ENCODE measurements around the gene PSMB7. TPM values are rescaled to one million over a fixed set of nuclear protein-coding genes. Genes with fewer than 3 reads are reported as not detected.

Gene PSMB7
- total and polyA plus RNA-seq, 2 of the 8 experiments (the other 6 are each of a cell fraction or from before 2014, with no cell fraction given): 222 to 357 TPM

- no peak overlapping the region for H2BK5ac ChIP-seq (ENCODE audit: low read depth, low read length)
- no peak overlapping the region for H2AK5ac ChIP-seq (ENCODE audit: low read depth, low read length)
- POLR2A ChIA-PET (ENCODE audit: partially characterized antibody): interaction anchor here (1.2 kb wide), 1 partner anchor 12 kb away, joined by 3 read pairs; no protein-coding TSS in a partner anchor
- no peak overlapping the region for H3K4ac ChIP-seq (replicated peaks; ENCODE audit: insufficient read length, low read depth, low read length)
- no peaks in the 10 kb centered on the region for H3K79me2 ChIP-seq (ENCODE audit: control insufficient read depth in 1 of 2, insufficient read depth in 2 of 2, low read length in 2 of 2)
- no peak overlapping the region for H4K91ac ChIP-seq (replicated peaks; ENCODE audit: insufficient read length, low read length)
- H3K79me1 ChIP-seq (ENCODE audit: low read depth, low read length): no peaks in the 10 kb centered on the region
- no peaks in the 10 kb centered on the region for H3K27me3 ChIP-seq (replicated peaks in 1 of 4; ENCODE audit: control insufficient read depth in 3 of 4, extremely low read depth in 1 of 4, insufficient read depth in 3 of 4, low read length in 3 of 4)
- no peak for FAIRE-seq
- no peak overlapping the region for H4K8ac ChIP-seq (ENCODE audit: extremely low read depth, insufficient read depth, low read length)
- no peak overlapping the region for H3K4me3 ChIP-seq (ENCODE audit: extremely low read depth in 1 of 4, insufficient read depth in 2 of 4, low read depth in 3 of 4, low read length in 4 of 4)
- no peaks in the 10 kb centered on the region for H3K36me3 ChIP-seq (ENCODE audit: control insufficient read depth in 2 of 4, insufficient read depth in 4 of 4, low read length in 3 of 4)
- no peak overlapping the region for H3K27ac ChIP-seq (ENCODE audit: low read depth, low read length)
- H4K5ac ChIP-seq (ENCODE audit: insufficient read length, low read depth, low read length): no peak overlapping the region
- H2BK20ac ChIP-seq (ENCODE audit: low read length): no peak overlapping the region
- peaks cover 2 to 4% of the 10 kb centered on the region in 2 experiments for H4K20me1 ChIP-seq (replicated peaks in 1 of 2; ENCODE audit: control insufficient read depth in 1 of 2, insufficient read depth in 2 of 2, low read length in 2 of 2)
- no peak overlapping the region for H2BK15ac ChIP-seq (ENCODE audit: low read length)
- DNase-seq (ENCODE audit: low read depth in 1 of 2, low spot score in 2 of 2): no peak
- H2BK12ac ChIP-seq (ENCODE audit: low read depth, low read length): no peak overlapping the region
- no peak overlapping the region for H2AFZ ChIP-seq (ENCODE audit: low read length)
- no peaks in the 10 kb centered on the region; the same call in 1 of the 2 replicates for H3K23me2 ChIP-seq (ENCODE audit: low read depth, low read length)
- H3K9me3 ChIP-seq (ENCODE audit: insufficient read depth in 2 of 2, low read depth in 1 of 2, low read length in 1 of 2): no peaks in the 10 kb centered on the region; a peak in 2 of 4 replicates
- no peak overlapping the region for H3K9ac ChIP-seq (replicated peaks in 1 of 4; ENCODE audit: extremely low read depth in 1 of 4, low read depth in 3 of 4, low read length in 3 of 4)
- 86% methylated on average over 14 of the region's 14 CpGs; no CpG with 5 or more reads in 1 of the 2 experiments for WGBS, 2 experiments (ENCODE audit: extremely low coverage in 1 of 2, insufficient coverage in 1 of 2, insufficient read length in 1 of 2, insufficient replicate concordance in 2 of 2, low coverage in 1 of 2, low lambda C conversion rate in 2 of 2, missing lambda C conversion rate in 1 of 2)
- no peak overlapping the region for H3K56ac ChIP-seq (replicated peaks; ENCODE audit: insufficient read length, low read depth, low read length)
- H3K4me1 ChIP-seq (replicated peaks in 1 of 4; ENCODE audit: control insufficient read depth in 3 of 4, insufficient read depth in 4 of 4, low read length in 3 of 4): peaks cover 0 to 11% (median 6%) of the 10 kb centered on the region in 4 experiments; a peak in 5 of 7 replicates
- no peak overlapping the region for H3K14ac ChIP-seq (ENCODE audit: insufficient read length)
- no peak overlapping the region for H2BK120ac ChIP-seq (replicated peaks; ENCODE audit: low read depth, low read length)
- H3K23ac ChIP-seq (ENCODE audit: insufficient read length): no peak overlapping the region
- CTCF ChIA-PET (ENCODE audit: partially characterized antibody): interaction anchor here (0.6 to 2.8 kb wide), 4 partner anchors 10 to 27 kb away, joined by 3 to 12 read pairs (median 3); no protein-coding TSS in a partner anchor
- H3K18ac ChIP-seq (ENCODE audit: extremely low read depth, low read length): no peak overlapping the region
- no peak overlapping the region for H3K4me2 ChIP-seq (ENCODE audit: insufficient read depth in 1 of 2, low read depth in 2 of 2, low read length in 2 of 2)
- TF ChIP-seq SP4 (IDR thresholded peaks at IDR 0.05; ENCODE audit: low read length) (no peak), KDM1A (IDR thresholded peaks at IDR 0.05; ENCODE audit: borderline replicate concordance, low read length) (no peak), TEAD4 (IDR thresholded peaks at IDR 0.05; ENCODE audit: low read depth, low read length) (no peak), TAF1 (IDR thresholded peaks at IDR 0.05; ENCODE audit: low read depth, low read length) (no peak), CBX8 (IDR thresholded peaks at IDR 0.05; ENCODE audit: borderline replicate concordance, low read depth, low read length) (no peak), GABPA (IDR thresholded peaks at IDR 0.05; ENCODE audit: borderline replicate concordance, insufficient read depth, low read length) (no peak), JUND (IDR thresholded peaks at IDR 0.05; ENCODE audit: low read length) (no peak), KDM4A (IDR thresholded peaks at IDR 0.05; ENCODE audit: low read depth, low read length, severe bottlenecking) (no peak), CTBP2 (IDR thresholded peaks at IDR 0.05; ENCODE audit: borderline replicate concordance, insufficient read depth, insufficient read length, low read length) (no peak), BACH1 (IDR thresholded peaks at IDR 0.05; ENCODE audit: low read length) (no peak)
- TF ChIP-seq, protein P1, sequence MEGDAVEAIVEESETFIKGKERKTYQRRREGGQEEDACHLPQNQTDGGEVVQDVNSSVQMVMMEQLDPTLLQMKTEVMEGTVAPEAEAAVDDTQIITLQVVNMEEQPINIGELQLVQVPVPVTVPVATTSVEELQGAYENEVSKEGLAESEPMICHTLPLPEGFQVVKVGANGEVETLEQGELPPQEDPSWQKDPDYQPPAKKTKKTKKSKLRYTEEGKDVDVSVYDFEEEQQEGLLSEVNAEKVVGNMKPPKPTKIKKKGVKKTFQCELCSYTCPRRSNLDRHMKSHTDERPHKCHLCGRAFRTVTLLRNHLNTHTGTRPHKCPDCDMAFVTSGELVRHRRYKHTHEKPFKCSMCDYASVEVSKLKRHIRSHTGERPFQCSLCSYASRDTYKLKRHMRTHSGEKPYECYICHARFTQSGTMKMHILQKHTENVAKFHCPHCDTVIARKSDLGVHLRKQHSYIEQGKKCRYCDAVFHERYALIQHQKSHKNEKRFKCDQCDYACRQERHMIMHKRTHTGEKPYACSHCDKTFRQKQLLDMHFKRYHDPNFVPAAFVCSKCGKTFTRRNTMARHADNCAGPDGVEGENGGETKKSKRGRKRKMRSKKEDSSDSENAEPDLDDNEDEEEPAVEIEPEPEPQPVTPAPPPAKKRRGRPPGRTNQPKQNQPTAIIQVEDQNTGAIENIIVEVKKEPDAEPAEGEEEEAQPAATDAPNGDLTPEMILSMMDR (IDR thresholded peaks at IDR 0.05; ENCODE audit: control extremely low read depth in 1 of 3, insufficient read depth in 1 of 3, low read depth in 1 of 3, low read length in 3 of 3): no peak
Observed at GRCh38 chr9:124335320-124335707, 79.9 kb downstream of the PSMB7 start.

All from H1 (cell line).